Ishikawa (cell line): ENCODE results near the gene PRKCH.

Source experiments
- CEBPB ChIP-seq: IDR thresholded peaks from 2 replicates; pipeline ENCODE4 v1.6.1; 2012
- CREB1 ChIP-seq: IDR thresholded peaks from 2 replicates; pipeline ENCODE4 v1.6.1; 2012; ENCODE audit warnings: low read depth
- EGR1 ChIP-seq: IDR thresholded peaks from 2 replicates; pipeline ENCODE4 v1.6.1; 2012
- EP300 ChIP-seq: IDR thresholded peaks from 2 replicates; pipeline ENCODE4 v1.6.1; 2012; ENCODE audit warnings: borderline replicate concordance
- FOXM1 ChIP-seq: IDR thresholded peaks from 2 replicates; pipeline ENCODE4 v1.6.1; 2012; ENCODE audit warnings: low read depth, borderline replicate concordance
- MAX ChIP-seq: IDR thresholded peaks from 2 replicates; pipeline ENCODE4 v1.6.1; 2012
- NFIC ChIP-seq: IDR thresholded peaks from 2 replicates; pipeline ENCODE4 v1.6.1; 2012
- RAD21 ChIP-seq: IDR thresholded peaks from 2 replicates; pipeline ENCODE4 v1.6.1; 2012; ENCODE audit warnings: low read depth
- TAF1 ChIP-seq: IDR thresholded peaks from 2 replicates; pipeline ENCODE4 v1.6.1; 2012; ENCODE audit warnings: low read depth, mild to moderate bottlenecking
- TCF12 ChIP-seq: IDR thresholded peaks from 2 replicates; pipeline ENCODE4 v1.6.1; 2012; ENCODE audit warnings: low read depth
- TEAD4 ChIP-seq: IDR thresholded peaks from 2 replicates; pipeline ENCODE4 v1.6.1; 2012
- USF1 ChIP-seq: IDR thresholded peaks from 2 replicates; pipeline ENCODE4 v1.6.1; 2012
- YY1 ChIP-seq: IDR thresholded peaks from 2 replicates; pipeline ENCODE4 v1.6.1; 2012; ENCODE audit warnings: low read depth
- ZBTB7A ChIP-seq: IDR thresholded peaks from 2 replicates; pipeline ENCODE4 v1.6.1; 2012; ENCODE audit warnings: low read depth
- TF ChIP-seq, protein P1 (sequence below): IDR thresholded peaks from 2 replicates; pipeline ENCODE4 v1.6.1; 2012; ENCODE audit warnings: low read depth, mild to moderate bottlenecking

PRKCH gene

GRCh38 chr14:61519106-61519505 is 197.7 kb downstream of the PRKCH start:
- no peak for TF ChIP-seq ZBTB7A
- TF ChIP-seq TEAD4: no peak
- no peak for TF ChIP-seq FOXM1
- no peak for TF ChIP-seq CEBPB
- TF ChIP-seq EP300: no peak

- TF ChIP-seq NFIC: no peak
- TF ChIP-seq EGR1: no peak
- no peak for TF ChIP-seq USF1
- no peak for TF ChIP-seq EP300
- no peak for TF ChIP-seq TCF12
- TF ChIP-seq FOXM1: no peak
- TF ChIP-seq CREB1: no peak
- no peak for TF ChIP-seq YY1
- TF ChIP-seq TEAD4: no peak
- TF ChIP-seq TAF1: no peak
- TF ChIP-seq MAX: no peak
- no peak for TF ChIP-seq RAD21
- no peak for TF ChIP-seq CEBPB
- TF ChIP-seq, protein P1, sequence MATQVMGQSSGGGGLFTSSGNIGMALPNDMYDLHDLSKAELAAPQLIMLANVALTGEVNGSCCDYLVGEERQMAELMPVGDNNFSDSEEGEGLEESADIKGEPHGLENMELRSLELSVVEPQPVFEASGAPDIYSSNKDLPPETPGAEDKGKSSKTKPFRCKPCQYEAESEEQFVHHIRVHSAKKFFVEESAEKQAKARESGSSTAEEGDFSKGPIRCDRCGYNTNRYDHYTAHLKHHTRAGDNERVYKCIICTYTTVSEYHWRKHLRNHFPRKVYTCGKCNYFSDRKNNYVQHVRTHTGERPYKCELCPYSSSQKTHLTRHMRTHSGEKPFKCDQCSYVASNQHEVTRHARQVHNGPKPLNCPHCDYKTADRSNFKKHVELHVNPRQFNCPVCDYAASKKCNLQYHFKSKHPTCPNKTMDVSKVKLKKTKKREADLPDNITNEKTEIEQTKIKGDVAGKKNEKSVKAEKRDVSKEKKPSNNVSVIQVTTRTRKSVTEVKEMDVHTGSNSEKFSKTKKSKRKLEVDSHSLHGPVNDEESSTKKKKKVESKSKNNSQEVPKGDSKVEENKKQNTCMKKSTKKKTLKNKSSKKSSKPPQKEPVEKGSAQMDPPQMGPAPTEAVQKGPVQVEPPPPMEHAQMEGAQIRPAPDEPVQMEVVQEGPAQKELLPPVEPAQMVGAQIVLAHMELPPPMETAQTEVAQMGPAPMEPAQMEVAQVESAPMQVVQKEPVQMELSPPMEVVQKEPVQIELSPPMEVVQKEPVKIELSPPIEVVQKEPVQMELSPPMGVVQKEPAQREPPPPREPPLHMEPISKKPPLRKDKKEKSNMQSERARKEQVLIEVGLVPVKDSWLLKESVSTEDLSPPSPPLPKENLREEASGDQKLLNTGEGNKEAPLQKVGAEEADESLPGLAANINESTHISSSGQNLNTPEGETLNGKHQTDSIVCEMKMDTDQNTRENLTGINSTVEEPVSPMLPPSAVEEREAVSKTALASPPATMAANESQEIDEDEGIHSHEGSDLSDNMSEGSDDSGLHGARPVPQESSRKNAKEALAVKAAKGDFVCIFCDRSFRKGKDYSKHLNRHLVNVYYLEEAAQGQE: no peak
- no peak for TF ChIP-seq ZBTB7A
These were observed 198.4 kb downstream of the PRKCH start for GRCh38 chr14:61519735-61520134.

DNA sequence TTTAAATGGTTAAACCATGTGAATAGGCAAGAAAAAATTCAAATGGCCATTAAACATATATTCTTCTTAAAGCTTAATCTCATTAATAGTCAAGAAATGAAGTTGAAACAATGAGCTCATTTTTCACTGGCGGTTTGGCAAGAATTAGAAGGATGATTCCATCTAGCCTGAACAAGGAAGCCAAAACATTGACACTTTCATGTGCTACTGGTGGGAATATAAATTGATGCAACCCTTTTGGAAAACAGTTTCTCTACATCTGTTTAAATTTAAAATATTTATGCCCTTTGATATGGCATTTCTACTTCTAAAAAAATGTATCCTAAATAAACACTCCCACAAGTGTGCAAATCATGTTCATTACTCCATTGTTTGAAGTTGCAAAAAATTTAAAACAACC is 199.2 kb downstream of the PRKCH start:
- no peak for TF ChIP-seq RAD21
- TF ChIP-seq TCF12: no peak
- TF ChIP-seq EGR1: no peak
- no peak for TF ChIP-seq TEAD4
- no peak for TF ChIP-seq EP300
- TF ChIP-seq CREB1: no peak
- TF ChIP-seq, protein P1: no peak
- no peak for TF ChIP-seq FOXM1
- no peak for TF ChIP-seq MAX
- no peak for TF ChIP-seq YY1
- TF ChIP-seq TAF1: no peak
- no peak for TF ChIP-seq CEBPB
- TF ChIP-seq ZBTB7A: no peak

GRCh38 chr14:61521773-61522172 is 200.4 kb downstream of the PRKCH start:
- no peak for TF ChIP-seq CREB1
- TF ChIP-seq EGR1: no peak
- no peak for TF ChIP-seq TEAD4
- TF ChIP-seq, protein P1: no peak
- TF ChIP-seq RAD21: no peak
- TF ChIP-seq FOXM1: no peak

- TF ChIP-seq YY1 (no peak), EP300 (no peak), CREB1 (no peak), ZBTB7A (no peak), TCF12 (no peak), NFIC (no peak), EGR1 (no peak), TEAD4 (no peak), RAD21 (no peak)
These were observed 202.4 kb downstream of the PRKCH start for GRCh38 chr14:61523751-61524150.
